Activated naive CD8-positive, alpha-beta T cell treated with anti-CD3 and anti-CD28 coated beads for 36 hours (primary cell): ENCODE results near the gene METAP2. TPM values are rescaled to one million over a fixed set of nuclear protein-coding genes. Genes with fewer than 3 reads are reported as not detected.

Source experiments
- DNase-seq: peaks from one replicate; pipeline ENCODE4 v3.0.0; 2021
- H3K27ac Mint-ChIP-seq: one replicate; pipeline ENCODE4 v1.8.0; 2022; ENCODE audit warnings: mild to moderate bottlenecking, moderate library complexity, mixed read lengths
- H3K27me3 Mint-ChIP-seq: one replicate; pipeline ENCODE4 v1.8.0; 2022; ENCODE audit warnings: mild to moderate bottlenecking, mixed read lengths
- H3K36me3 Mint-ChIP-seq: one replicate; pipeline ENCODE4 v1.8.0; 2021; ENCODE audit warnings: mild to moderate bottlenecking, mixed read lengths
- H3K4me1 Mint-ChIP-seq: one replicate; pipeline ENCODE4 v1.8.0; 2021; ENCODE audit warnings: mixed read lengths
- H3K4me3 Mint-ChIP-seq: one replicate; pipeline ENCODE4 v1.8.0; 2022; ENCODE audit warnings: mild to moderate bottlenecking, moderate library complexity, mixed read lengths
- H3K9me3 Mint-ChIP-seq: one replicate; pipeline ENCODE4 v1.8.0; 2022; ENCODE audit warnings: mixed read lengths
- total RNA-seq, 2 experiments: library from RNA; stranded (reverse); gene quantifications; one replicate each; pipeline ENCODE4 v1.2.3, GENCODE V29; 2021

METAP2 gene
- total RNA-seq, 2 experiments from 2014 or later: 149 to 168 TPM

DNA sequence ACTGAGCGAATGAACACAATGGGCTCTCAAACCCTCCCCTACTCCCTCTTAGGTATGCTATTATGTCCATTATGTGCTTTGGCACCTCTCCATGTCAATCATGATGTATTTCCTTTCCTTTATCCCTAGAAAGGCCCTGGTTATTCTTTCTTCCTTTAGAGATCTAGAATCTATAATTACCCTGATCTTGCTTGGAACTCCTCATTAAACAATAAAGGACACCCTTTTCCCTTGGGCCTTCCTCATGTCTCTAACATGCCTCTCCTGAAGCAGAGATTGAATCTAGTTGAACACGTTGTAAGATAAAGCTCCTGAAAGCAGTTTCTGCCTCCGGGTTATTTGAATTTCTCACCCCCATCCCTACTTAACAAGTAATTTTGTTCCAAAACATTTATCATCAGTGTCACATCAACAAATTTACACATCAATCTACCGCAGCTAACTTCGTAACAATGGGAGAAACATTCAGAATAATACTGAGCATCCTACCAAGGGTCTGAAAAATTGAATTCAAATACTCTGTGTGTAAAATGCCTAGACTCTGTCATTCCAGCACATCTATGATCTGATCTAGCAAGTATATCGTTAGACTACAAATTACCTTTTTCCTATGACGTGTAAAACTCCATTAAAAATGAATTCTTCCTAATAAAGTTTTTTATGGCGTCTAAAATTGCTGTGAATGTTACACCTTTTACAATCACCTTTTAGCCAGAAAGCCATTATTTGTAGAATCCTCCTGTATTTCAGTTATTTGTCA, 72.0 kb downstream of the METAP2 start:
- Mint-ChIP-seq H3K27me3 (no peaks in the 10 kb centered on the region), H3K4me3 (no peak overlapping the region), H3K4me1 (peaks cover 34% of the 10 kb centered on the region), H3K36me3 (peaks cover 12% of the 10 kb centered on the region), H3K27ac (no peak overlapping the region), H3K9me3 (peaks cover 6% of the 10 kb centered on the region)
- no peak for DNase-seq

DNA sequence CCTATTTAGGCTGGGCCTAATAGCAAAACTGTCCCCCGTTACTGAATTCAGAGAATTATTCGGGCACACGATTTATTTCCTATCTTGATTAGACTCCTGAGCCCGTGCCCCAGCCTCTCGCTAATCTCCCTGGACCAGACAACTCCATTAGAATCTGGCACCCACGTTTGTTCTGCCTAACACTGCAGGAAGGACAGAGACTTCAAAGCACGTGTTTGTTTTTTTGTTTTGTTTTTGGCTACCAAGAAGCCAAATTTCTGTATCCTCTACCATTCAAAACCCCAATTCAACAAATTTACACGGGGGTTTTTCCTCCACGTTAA, 72.5 kb downstream of the METAP2 start:
- peaks cover 40% of the 10 kb centered on the region for H3K4me1 Mint-ChIP-seq
- H3K27me3 Mint-ChIP-seq: no peaks in the 10 kb centered on the region
- DNase-seq: no peak
- peaks cover 6% of the 10 kb centered on the region for H3K9me3 Mint-ChIP-seq
- H3K27ac Mint-ChIP-seq: no peak overlapping the region
- H3K36me3 Mint-ChIP-seq: peaks cover 16% of the 10 kb centered on the region
- H3K4me3 Mint-ChIP-seq: no peak overlapping the region

DNA sequence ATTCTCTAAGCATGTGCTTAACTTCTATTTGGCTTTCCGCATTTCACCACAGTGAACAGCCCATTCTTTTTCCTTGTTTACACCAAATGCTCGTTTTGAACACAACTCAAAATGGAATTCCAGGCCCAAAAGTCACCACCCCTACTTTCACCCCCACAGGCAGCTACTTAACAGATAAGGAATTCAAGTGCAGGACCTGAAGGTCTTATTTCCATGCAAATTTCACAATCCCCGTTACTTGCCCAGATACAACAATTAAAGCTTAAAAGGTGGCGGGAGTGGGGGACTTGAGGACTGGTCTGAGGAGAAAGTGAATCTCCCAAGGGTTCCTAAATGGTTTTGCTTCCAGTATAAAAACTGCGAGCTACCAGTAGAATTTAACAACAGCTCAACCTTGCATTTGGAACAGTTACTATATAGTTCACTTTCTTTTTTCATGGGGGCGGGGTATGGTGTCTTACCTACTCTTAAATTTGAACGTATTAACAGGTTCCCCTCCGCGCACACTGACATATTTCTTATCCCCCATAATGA, 73.6 kb downstream of the METAP2 start:
- Mint-ChIP-seq H3K4me1 (peaks cover 49% of the 10 kb centered on the region), H3K27ac (peak overlapping the region; percentile 90), H3K36me3 (peaks cover 21% of the 10 kb centered on the region), H3K27me3 (no peaks in the 10 kb centered on the region), H3K4me3 (peak overlapping the region; percentile 90), H3K9me3 (peaks cover 6% of the 10 kb centered on the region)
- DNase-seq: no peak

DNA sequence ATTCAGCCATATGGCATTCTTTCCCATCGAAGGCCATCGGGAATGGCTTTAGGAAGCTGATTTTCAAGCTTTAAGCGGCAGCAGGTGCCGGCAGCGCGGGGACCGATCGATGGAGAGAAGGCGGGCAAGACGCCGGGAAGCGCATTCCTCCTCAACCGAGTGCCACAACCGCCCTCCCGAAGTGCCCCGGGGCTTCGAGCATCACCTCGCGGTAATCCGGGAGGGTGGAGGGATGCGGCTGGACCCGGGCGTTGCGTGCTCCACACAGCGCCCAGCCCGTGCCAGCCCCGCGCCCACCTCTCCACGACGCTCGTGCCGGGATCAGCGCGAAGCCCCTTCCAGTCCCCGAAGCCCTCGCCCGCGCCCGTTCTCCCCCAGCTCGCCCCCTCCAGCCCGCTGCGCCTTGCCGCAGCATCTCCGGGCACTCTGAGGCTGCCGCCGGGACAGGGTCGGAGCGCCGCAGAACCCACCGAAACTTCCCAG, 74.1 kb downstream of the METAP2 start:
- peaks cover 51% of the 10 kb centered on the region for H3K4me1 Mint-ChIP-seq
- H3K9me3 Mint-ChIP-seq: peaks cover 6% of the 10 kb centered on the region
- DNase-seq: peak; percentile 48
- no peaks in the 10 kb centered on the region for H3K27me3 Mint-ChIP-seq
- H3K27ac Mint-ChIP-seq: peak overlapping the region; percentile 90
- H3K4me3 Mint-ChIP-seq: peak overlapping the region; percentile 90
- peaks cover 23% of the 10 kb centered on the region for H3K36me3 Mint-ChIP-seq

DNA sequence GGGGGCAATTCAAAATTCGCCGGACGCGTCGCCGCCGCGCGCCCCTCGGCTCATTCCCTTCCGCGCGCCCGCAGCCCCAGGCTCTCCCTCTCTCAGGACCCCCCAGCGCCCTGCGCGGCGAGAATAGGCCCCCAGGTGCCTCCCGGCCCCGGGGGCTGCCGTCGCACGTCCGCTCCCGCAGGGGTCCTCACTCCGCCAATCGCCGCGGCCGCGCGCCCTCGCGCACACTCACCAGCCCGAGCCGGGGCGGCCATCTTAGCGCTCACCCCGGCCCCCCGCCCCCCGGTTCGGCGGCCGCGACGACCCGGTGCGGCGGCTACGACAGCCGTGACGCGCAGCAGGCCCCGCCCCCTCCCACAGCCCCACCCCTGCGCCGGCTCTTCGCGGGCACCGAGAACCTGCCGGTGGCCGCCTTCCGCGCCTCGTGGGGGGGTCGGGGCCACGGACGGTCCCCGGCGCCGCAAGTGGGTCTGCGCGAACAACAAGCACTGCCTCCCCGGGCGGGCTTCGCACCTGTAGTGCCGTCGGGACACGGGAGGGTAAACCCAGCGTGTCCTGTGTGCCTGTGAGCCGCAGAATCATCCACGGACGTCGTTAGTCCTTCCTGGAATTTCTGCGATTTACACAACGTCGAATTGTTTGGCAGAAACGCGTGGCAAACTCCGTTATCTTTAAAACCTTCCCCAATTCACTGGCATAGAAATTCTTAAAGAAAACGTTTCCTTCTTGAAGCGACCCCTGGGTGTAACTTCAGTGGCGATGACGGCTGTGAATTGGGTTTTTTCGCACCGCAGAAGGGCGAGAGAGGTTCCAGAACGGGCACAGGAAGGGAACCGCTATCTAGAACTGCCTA, 74.8 kb downstream of the METAP2 start:
- H3K9me3 Mint-ChIP-seq: peaks cover 6% of the 10 kb centered on the region
- peak; percentile 79 for DNase-seq
- peak overlapping the region; percentile 90 for H3K4me3 Mint-ChIP-seq
- peaks cover 24% of the 10 kb centered on the region for H3K36me3 Mint-ChIP-seq
- peak overlapping the region; percentile 90 for H3K27ac Mint-ChIP-seq
- H3K27me3 Mint-ChIP-seq: no peaks in the 10 kb centered on the region
- peaks cover 56% of the 10 kb centered on the region for H3K4me1 Mint-ChIP-seq

DNA sequence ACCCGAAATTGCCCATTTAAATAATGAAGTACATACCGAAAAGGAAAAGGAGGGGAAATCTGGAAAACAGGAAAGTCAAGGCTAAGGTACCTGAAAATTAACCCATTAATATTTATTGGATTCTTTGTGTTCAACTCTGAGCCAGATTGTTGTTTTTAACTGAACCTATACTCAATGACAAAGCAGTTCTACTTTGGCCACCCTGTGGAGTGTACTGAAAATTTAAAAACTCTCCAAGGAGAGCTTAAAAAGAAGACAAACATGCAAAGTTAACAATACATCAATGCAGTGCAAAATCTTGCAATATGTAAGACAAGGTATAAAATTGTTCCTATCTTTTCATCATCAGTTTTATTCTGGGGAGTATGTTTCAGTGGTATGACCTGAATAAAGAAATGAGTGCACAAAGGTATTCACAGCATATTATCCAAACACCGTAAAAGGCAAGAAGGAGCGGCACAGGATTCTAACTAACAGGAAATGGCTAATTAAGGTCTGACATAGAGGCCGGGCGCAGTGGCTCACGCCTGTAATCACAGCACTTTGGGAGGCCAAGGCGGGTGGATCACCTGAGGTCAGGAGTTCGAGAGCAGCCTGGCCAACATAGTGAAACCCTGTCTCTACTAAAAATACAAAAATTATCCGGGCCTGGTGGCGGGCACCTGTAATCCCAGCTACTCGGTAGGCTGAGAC, 75.6 kb downstream of the METAP2 start:
- Mint-ChIP-seq H3K4me1 (peaks cover 63% of the 10 kb centered on the region), H3K9me3 (peaks cover 6% of the 10 kb centered on the region), H3K4me3 (peak overlapping the region; percentile 90), H3K36me3 (peaks cover 24% of the 10 kb centered on the region), H3K27ac (peak overlapping the region; percentile 90), H3K27me3 (no peaks in the 10 kb centered on the region)
- DNase-seq: no peak

DNA sequence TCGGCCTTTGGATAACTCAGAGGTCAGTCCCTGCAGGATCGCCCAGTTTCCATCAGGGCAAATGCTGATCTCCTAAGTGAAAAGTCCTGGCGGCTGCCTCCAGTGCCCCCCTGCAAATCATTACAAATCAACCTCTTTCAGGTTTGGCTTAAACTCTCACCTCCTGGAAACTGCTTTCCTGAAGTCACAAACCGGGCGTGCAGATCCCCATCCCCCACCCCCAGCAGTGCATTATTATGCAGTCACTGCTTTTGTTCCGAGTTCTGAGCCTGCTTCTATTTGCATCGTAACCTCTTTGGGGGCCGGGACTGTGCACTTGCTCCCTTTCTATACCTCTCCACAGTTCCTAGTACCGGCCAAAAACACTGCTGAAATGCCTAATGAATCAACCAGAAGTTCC, 77.4 kb downstream of the METAP2 start, which contains the start of gene USP44:
USP44 (minus strand) TSS at position 172 of the 400 bp plus-strand sequence. CDS start 17,220 bp downstream, outside the sequence.
- H3K36me3 Mint-ChIP-seq: peaks cover 20% of the 10 kb centered on the region
- H3K27ac Mint-ChIP-seq: peak within 1 kb of the TSS; percentile 95
- peaks cover 6% of the 10 kb centered on the region for H3K9me3 Mint-ChIP-seq
- peaks cover 58% of the 10 kb centered on the region for H3K4me1 Mint-ChIP-seq
- H3K27me3 Mint-ChIP-seq: no peaks in the 10 kb centered on the region
- H3K4me3 Mint-ChIP-seq: peak within 1 kb of the TSS; percentile 86
- peak; percentile 38 for DNase-seq

DNA sequence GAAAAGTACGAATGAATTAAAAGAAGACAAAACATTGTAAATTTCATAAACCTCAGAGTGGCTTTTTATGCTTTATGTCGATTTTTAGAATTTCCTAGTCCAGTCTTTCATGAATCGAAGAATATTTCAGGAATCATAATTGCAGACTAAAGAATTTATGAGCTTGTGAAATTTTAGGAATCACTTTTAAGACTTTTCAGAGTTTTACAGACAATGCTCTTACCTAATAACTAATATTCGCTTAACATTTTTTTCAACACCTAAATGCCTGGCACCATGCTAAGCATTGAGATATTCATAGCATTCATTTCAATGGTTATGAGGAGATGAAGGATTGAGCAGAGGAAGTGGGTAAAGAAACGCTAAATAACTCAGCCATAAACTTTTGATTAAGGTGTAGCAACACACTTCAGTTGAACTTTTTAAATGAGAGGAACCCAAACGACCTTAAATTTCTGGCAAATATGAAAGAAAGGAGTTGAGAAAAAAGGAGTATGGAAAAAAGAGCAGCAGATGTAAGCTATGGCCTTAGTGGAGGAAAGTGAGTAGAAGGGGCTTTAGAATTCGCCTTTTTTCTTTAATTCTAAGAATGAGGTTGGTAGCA, 78.1 kb downstream of the METAP2 start:
- H3K4me3 Mint-ChIP-seq: peak overlapping the region; percentile 86
- H3K27me3 Mint-ChIP-seq: no peaks in the 10 kb centered on the region
- no peak for DNase-seq
- H3K27ac Mint-ChIP-seq: peak overlapping the region; percentile 95
- peaks cover 53% of the 10 kb centered on the region for H3K4me1 Mint-ChIP-seq
- H3K36me3 Mint-ChIP-seq: peaks cover 20% of the 10 kb centered on the region
- peaks cover 6% of the 10 kb centered on the region for H3K9me3 Mint-ChIP-seq

DNA sequence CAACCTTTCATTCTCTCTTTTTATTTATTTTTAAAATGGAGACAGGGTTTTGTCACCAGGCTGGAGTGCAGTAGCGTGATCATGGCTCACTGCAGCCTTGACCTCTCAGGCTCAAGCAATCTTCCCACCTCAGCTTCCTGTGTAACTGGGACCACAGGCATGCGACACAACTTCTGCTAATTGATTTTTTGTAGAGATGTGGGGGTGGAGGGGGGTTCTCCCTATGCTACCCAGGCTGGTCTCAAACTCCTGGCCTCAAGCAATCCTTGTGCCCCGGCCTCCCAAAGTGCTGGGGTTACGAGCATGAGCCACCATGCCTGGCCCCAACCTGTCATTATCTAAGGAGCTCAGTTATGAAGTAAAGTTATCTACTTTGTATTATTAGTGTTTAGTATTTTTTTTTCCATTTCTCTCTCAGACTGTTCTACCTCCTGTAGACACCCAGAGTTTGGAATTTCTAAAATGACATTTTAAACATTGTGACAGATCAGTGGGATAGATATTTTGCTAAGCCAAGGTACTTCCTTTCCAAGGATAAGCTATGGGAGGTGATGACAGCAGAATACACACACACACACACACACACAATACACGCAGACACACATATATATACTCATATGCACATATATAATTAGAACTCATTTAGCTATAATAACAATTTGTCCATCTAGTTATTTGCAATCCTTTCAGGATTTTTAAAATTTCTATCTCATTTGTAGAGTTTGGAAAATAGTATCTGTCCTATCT, 79.4 kb downstream of the METAP2 start:
- peak overlapping the region; percentile 86 for H3K4me3 Mint-ChIP-seq

DNA sequence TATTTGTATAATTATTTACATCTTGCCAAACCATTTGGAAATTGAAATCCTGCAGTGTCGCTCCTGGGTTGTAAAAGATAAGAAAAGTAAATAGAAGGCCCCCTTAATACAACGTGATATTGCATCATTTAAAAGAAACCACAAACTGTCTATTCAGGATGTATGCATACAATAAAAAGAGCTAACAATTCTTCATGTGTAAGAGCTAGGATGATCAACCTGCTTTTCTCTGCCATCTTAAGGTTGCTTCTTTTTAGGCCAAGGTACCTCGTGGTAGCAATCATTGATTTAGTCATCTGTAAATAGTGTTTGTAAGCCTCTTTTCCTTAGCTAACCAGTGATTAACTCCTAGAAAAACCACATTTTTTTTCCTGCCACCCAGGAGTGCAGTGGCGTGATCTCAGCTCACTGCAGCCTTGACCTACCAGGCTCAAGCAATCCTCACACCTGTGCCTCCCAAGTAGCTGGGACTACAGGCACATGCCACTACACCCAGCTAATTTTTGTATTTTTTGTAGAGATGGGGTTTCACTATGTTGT, 80.7 kb downstream of the METAP2 start:
- H3K36me3 Mint-ChIP-seq: peaks cover 13% of the 10 kb centered on the region
- H3K27ac Mint-ChIP-seq: peak overlapping the region; percentile 82
- DNase-seq: no peak
- peak overlapping the region; percentile 40 for H3K4me3 Mint-ChIP-seq
- H3K4me1 Mint-ChIP-seq: peaks cover 43% of the 10 kb centered on the region
- peaks cover 1% of the 10 kb centered on the region for H3K9me3 Mint-ChIP-seq
- no peaks in the 10 kb centered on the region for H3K27me3 Mint-ChIP-seq

More for the DNA sequence above, 79.4 kb downstream of the METAP2 start:
- Mint-ChIP-seq H3K36me3 (peaks cover 20% of the 10 kb centered on the region), H3K27me3 (no peaks in the 10 kb centered on the region), H3K27ac (peak overlapping the region; percentile 95), H3K4me1 (peaks cover 46% of the 10 kb centered on the region), H3K9me3 (peaks cover 6% of the 10 kb centered on the region)
- peak; percentile 43 for DNase-seq

DNA sequence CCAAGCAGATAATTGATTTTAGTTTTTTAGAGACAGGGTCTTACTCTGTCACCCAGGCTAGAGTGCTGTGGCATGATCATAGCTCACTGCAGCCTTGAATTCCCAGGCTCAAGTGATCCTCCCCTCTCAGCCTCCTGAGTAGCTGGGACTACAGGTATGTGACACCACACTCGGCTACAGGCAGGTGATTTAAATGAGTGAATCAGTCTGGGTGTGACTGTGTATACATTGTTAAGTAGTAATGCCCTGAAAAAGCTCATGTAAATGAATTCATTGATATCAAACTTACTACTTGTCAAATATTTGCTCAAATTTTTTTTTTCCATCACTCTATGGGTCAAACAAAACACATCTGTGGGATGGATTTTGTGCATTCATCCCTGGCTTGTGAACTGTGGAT, 83.7 kb downstream of the METAP2 start:
- H3K4me1 Mint-ChIP-seq: peaks cover 22% of the 10 kb centered on the region
- no peak overlapping the region for H3K27ac Mint-ChIP-seq
- H3K36me3 Mint-ChIP-seq: peaks cover 2% of the 10 kb centered on the region
- no peaks in the 10 kb centered on the region for H3K9me3 Mint-ChIP-seq
- no peak overlapping the region for H3K4me3 Mint-ChIP-seq
- no peak for DNase-seq
- H3K27me3 Mint-ChIP-seq: no peaks in the 10 kb centered on the region
